Osteoblast (primary cell): ENCODE results near the gene BBS7. TPM values are rescaled to one million over a fixed set of nuclear protein-coding genes. Genes with fewer than 3 reads are reported as not detected.

ENCODE experiments used
- DNase-seq: peaks from one replicate; pipeline ENCODE4 v3.0.0; 2011; ENCODE audit warnings: low spot score, mixed read lengths; ENCODE audit not compliant: insufficient read length; ENCODE audit errors: missing footprints
- H2AFZ ChIP-seq: 2 replicates; pipeline ENCODE4 v1.6.0; 2011; ENCODE audit warnings: mild to moderate bottlenecking, low read length
- H3K27ac ChIP-seq: 2 replicates; pipeline ENCODE4 v1.5.1; 2011; ENCODE audit warnings: mild to moderate bottlenecking, low read depth, low read length, moderate library complexity
- H3K27me3 ChIP-seq: 2 replicates; pipeline ENCODE4 v1.6.0; 2012; ENCODE audit warnings: mild to moderate bottlenecking, control low read depth, inconsistent platforms, low read length, moderate library complexity; ENCODE audit not compliant: insufficient read depth
- H3K36me3 ChIP-seq: 2 replicates; pipeline ENCODE4 v1.5.1; 2011; ENCODE audit warnings: mild to moderate bottlenecking, low read length, control low read depth, moderate library complexity; ENCODE audit not compliant: insufficient read depth
- H3K4me1 ChIP-seq: 2 replicates; pipeline ENCODE4 v1.5.1; 2011; ENCODE audit warnings: mild to moderate bottlenecking, low read length, control low read depth, moderate library complexity; ENCODE audit not compliant: insufficient read depth
- H3K4me2 ChIP-seq: 2 replicates; pipeline ENCODE4 v1.6.0; 2011; ENCODE audit warnings: mild to moderate bottlenecking, low read length; ENCODE audit not compliant: insufficient read depth
- H3K4me3 ChIP-seq: fragments of 200-600 bp; sonication (generic); 3 replicates; pipeline ENCODE4 v1.5.1; 2012; ENCODE audit warnings: mild to moderate bottlenecking, low read length, inconsistent platforms; ENCODE audit not compliant: insufficient read depth
- H3K79me2 ChIP-seq: 2 replicates; pipeline ENCODE4 v1.6.0; 2012; ENCODE audit warnings: mild to moderate bottlenecking, low read length, control low read depth, inconsistent platforms; ENCODE audit not compliant: insufficient read depth
- H3K9me3 ChIP-seq: 2 replicates; pipeline ENCODE4 v1.5.1; 2011; ENCODE audit warnings: low read depth, low read length, control low read depth
- H4K20me1 ChIP-seq: 2 replicates; pipeline ENCODE4 v1.6.0; 2012; ENCODE audit warnings: mild to moderate bottlenecking, low read length, control low read depth; ENCODE audit not compliant: insufficient read depth
- CTCF ChIP-seq: IDR thresholded peaks from 2 replicates; pipeline ENCODE4 v1.5.1; 2011; ENCODE audit warnings: mild to moderate bottlenecking, low read depth, low read length, moderate library complexity; ENCODE audit errors: extremely low read depth
- total RNA-seq: library from RNA; depleted of rRNA; stranded (reverse); fragments of >200 nt; gene quantifications from 2 replicates; pipeline ENCODE4 v1.2.3, GENCODE V29; 2012

BBS7 gene
- total RNA-seq, 1 donor = 20.6 TPM

GRCh38 chr4:121900132-121900983 is 30.1 kb upstream of the BBS7 start:
- no peaks in the 10 kb centered on the region for H3K9me3 ChIP-seq
- no peaks in the 10 kb centered on the region for H3K79me2 ChIP-seq
- H2AFZ ChIP-seq = no peak overlapping the region
- no peaks in the 10 kb centered on the region for H3K27me3 ChIP-seq
- H4K20me1 ChIP-seq = no peaks in the 10 kb centered on the region
- no peak overlapping the region for H3K4me3 ChIP-seq
- H3K4me2 ChIP-seq = no peak overlapping the region
- DNase-seq = peak; percentile 38
- H3K36me3 ChIP-seq = no peaks in the 10 kb centered on the region
- TF ChIP-seq CTCF = peak; percentile 81
- H3K27ac ChIP-seq = no peak overlapping the region
- H3K4me1 ChIP-seq = no peaks in the 10 kb centered on the region

GRCh38 chr4:121898150-121898549 is 27.9 kb upstream of the BBS7 start:
- no peak overlapping the region for H3K4me2 ChIP-seq
- H3K4me3 ChIP-seq = no peak overlapping the region
- H3K79me2 ChIP-seq = no peaks in the 10 kb centered on the region
- TF ChIP-seq CTCF = no peak
- no peaks in the 10 kb centered on the region for H3K9me3 ChIP-seq
- H3K4me1 ChIP-seq = no peaks in the 10 kb centered on the region
- no peaks in the 10 kb centered on the region for H3K36me3 ChIP-seq
- no peaks in the 10 kb centered on the region for H3K27me3 ChIP-seq
- no peaks in the 10 kb centered on the region for H4K20me1 ChIP-seq
- no peak overlapping the region for H2AFZ ChIP-seq
- DNase-seq = no peak
- no peak overlapping the region for H3K27ac ChIP-seq

GRCh38 chr4:121888134-121888533 is 17.9 kb upstream of the BBS7 start:
- Histone ChIP-seq H4K20me1 (no peaks in the 10 kb centered on the region), H3K9me3 (no peaks in the 10 kb centered on the region), H3K27ac (no peak overlapping the region), H2AFZ (no peak overlapping the region), H3K4me1 (no peaks in the 10 kb centered on the region), H3K4me3 (no peak overlapping the region), H3K27me3 (peaks cover 2% of the 10 kb centered on the region), H3K79me2 (no peaks in the 10 kb centered on the region), H3K4me2 (no peak overlapping the region), H3K36me3 (no peaks in the 10 kb centered on the region)
- no peak for DNase-seq
- TF ChIP-seq CTCF = no peak

GRCh38 chr4:121885115-121885514 is 14.8 kb upstream of the BBS7 start:
- Histone ChIP-seq H3K79me2 (no peaks in the 10 kb centered on the region), H3K9me3 (no peaks in the 10 kb centered on the region), H3K4me3 (no peak overlapping the region), H2AFZ (no peak overlapping the region), H3K4me2 (no peak overlapping the region), H3K27ac (no peak overlapping the region), H3K36me3 (no peaks in the 10 kb centered on the region), H4K20me1 (no peaks in the 10 kb centered on the region), H3K4me1 (no peaks in the 10 kb centered on the region), H3K27me3 (peaks cover 5% of the 10 kb centered on the region)
- DNase-seq = no peak
- no peak for TF ChIP-seq CTCF
